HEK293T (cell line): ENCODE measurements around the gene MEGF8.

Experiments
- CTCF ChIA-PET: fragments of 350-600 bp; formaldehyde crosslinking; extraction: SDS; loops from one replicate; lab custom pipeline; 2021; ENCODE audit warnings: antibody characterized with exemption, inconsistent platforms; lab: Yijun Ruan, JAX
- POLR2A ChIA-PET: fragments of 350-600 bp; formaldehyde crosslinking; extraction: SDS; loops from one replicate; lab custom pipeline; 2020; ENCODE audit warnings: antibody characterized with exemption, inconsistent platforms; lab: Yijun Ruan, JAX
- DNase-seq: peaks from one replicate; pipeline ENCODE4 v3.0.0; 2012; ENCODE audit warnings: mixed read lengths; ENCODE audit errors: extremely low spot score
- ARNT ChIP-seq: fragments of 450-650 bp; IDR thresholded peaks from 2 replicates; pipeline ENCODE4 v1.6.1; 2017; ENCODE audit warnings: mild to moderate bottlenecking
- BHLHE40 ChIP-seq: fragments of 450-650 bp; IDR thresholded peaks from 2 replicates; pipeline ENCODE4 v1.6.1; 2016; ENCODE audit warnings: mild to moderate bottlenecking, moderate library complexity, borderline replicate concordance
- CTBP1 ChIP-seq: fragments of 450-650 bp; IDR thresholded peaks from 2 replicates; pipeline ENCODE4 v1.6.1; 2016; ENCODE audit warnings: borderline replicate concordance
- ELF4 ChIP-seq: fragments of 450-650 bp; IDR thresholded peaks from 2 replicates; pipeline ENCODE4 v1.6.1; 2017; ENCODE audit warnings: antibody characterized with exemption
- FOXA1 ChIP-seq: fragments of 450-650 bp; IDR thresholded peaks from 2 replicates; pipeline ENCODE4 v1.6.1; 2016; ENCODE audit warnings: mild to moderate bottlenecking
- FOXK2 ChIP-seq: fragments of 450-650 bp; IDR thresholded peaks from 2 replicates; pipeline ENCODE4 v1.6.1; 2016; ENCODE audit warnings: mild to moderate bottlenecking
- FOXM1 ChIP-seq: fragments of 450-650 bp; IDR thresholded peaks from 2 replicates; pipeline ENCODE4 v1.6.1; 2017; ENCODE audit warnings: mild to moderate bottlenecking, borderline replicate concordance
- HDGF ChIP-seq: fragments of 450-650 bp; IDR thresholded peaks from 2 replicates; pipeline ENCODE4 v1.6.1; 2017; ENCODE audit warnings: antibody characterized with exemption, borderline replicate concordance
- L3MBTL2 ChIP-seq: fragments of 450-650 bp; conservative IDR thresholded peaks from 2 replicates; pipeline ENCODE4 v1.6.1; 2016; ENCODE audit warnings: mild to moderate bottlenecking
- LEF1 ChIP-seq: fragments of 450-650 bp; IDR thresholded peaks from 2 replicates; pipeline ENCODE4 v1.6.1; 2017; ENCODE audit warnings: mild to moderate bottlenecking, borderline replicate concordance
- NFRKB ChIP-seq: fragments of 450-650 bp; IDR thresholded peaks from 2 replicates; pipeline ENCODE4 v1.6.1; 2016; ENCODE audit warnings: mild to moderate bottlenecking, moderate library complexity
- PKNOX1 ChIP-seq: fragments of 450-650 bp; IDR thresholded peaks from 2 replicates; pipeline ENCODE4 v1.6.1; 2016
- SP1 ChIP-seq: fragments of 450-650 bp; IDR thresholded peaks from 2 replicates; pipeline ENCODE4 v1.6.1; 2017
- SUZ12 ChIP-seq: fragments of 450-650 bp; IDR thresholded peaks from 2 replicates; pipeline ENCODE4 v1.6.1; 2016; ENCODE audit warnings: mild to moderate bottlenecking
- TARDBP ChIP-seq: fragments of 450-650 bp; IDR thresholded peaks from 2 replicates; pipeline ENCODE4 v1.6.1; 2016
- ZNF384 ChIP-seq: fragments of 450-650 bp; IDR thresholded peaks from 2 replicates; pipeline ENCODE4 v1.6.1; 2016

The MEGF8 gene

DNA sequence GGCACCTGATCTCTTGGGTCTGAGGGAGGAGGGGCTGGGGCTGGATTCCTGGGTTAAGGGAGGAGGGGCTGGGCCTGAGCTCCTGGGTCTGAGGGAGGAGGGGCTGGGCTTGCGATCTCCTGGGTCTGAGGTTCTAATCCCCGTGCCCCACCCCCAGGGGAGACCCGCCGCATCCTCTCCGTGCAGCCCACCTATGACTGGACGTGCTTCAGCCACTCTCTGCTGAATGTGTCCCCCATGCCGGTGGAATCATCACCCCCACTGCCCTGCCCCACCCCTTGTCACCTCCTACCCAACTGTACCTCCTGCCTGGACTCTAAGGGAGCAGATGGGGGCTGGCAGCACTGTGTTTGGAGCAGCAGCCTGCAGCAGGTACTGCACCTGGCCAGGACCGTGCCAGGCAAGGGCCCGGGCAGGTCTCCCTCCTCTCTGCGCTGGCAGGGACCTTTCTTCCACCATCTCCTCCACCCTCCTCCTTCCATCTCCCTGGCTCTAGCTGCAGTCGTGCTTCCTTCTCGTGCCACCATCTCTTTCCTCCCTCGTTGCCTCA lies 37.5 kb downstream of the MEGF8 start:
- ChIA-PET CTCF (no interaction called here), POLR2A (no interaction called here)
- no peak for TF ChIP-seq PKNOX1
- TF ChIP-seq ZNF384, result no peak
- TF ChIP-seq SP1, result no peak
- TF ChIP-seq HDGF, result no peak
- TF ChIP-seq L3MBTL2, result no peak
- no peak for TF ChIP-seq SUZ12
- no peak for TF ChIP-seq LEF1
- TF ChIP-seq ELF4, result no peak
- TF ChIP-seq NFRKB, result no peak
- no peak for TF ChIP-seq BHLHE40
- TF ChIP-seq FOXA1, result no peak
- TF ChIP-seq ARNT, result no peak
- no peak for TF ChIP-seq FOXM1
- no peak for TF ChIP-seq FOXK2
- no peak for TF ChIP-seq CTBP1
- no peak for TF ChIP-seq TARDBP
- DNase-seq, result no peak

- ChIA-PET POLR2A (no interaction called here), CTCF (no interaction called here)
- no peak for DNase-seq
- no peak for TF ChIP-seq FOXK2
- no peak for TF ChIP-seq PKNOX1
- no peak for TF ChIP-seq ZNF384
- TF ChIP-seq ELF4, result no peak
Observed at GRCh38 chr19:42363614-42364346, 38.3 kb downstream of the MEGF8 start.

DNA sequence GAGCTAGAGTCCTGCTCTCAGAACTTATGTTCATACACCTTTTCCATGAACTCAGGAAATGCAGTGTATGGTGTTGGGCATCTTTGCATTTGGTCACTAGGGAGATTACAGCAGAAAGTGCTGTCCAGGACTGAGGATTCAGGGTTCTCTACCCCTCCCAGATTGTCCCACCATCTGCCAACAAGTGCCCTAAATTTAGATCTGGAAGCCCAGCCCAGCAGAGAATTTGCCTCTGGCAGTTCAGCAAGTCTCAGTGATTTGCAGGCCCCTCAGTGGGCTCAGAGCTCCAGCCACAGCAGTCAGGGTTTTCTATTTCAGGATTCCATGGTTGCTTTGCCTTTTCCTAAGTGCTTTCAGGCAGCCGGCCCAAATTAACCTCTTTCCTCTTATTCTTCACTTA lies 41.2 kb downstream of the MEGF8 start:
- DNase-seq, result no peak
- ChIA-PET POLR2A (interaction anchor here (1.3 kb wide), 1 partner anchor 30 kb away, joined by 7 read pairs; no protein-coding TSS in a partner anchor), CTCF (no interaction called here)
- TF ChIP-seq HDGF, result no peak
- no peak for TF ChIP-seq FOXK2
- TF ChIP-seq FOXM1, result no peak
- TF ChIP-seq CTBP1, result no peak
- TF ChIP-seq ARNT, result no peak
- TF ChIP-seq L3MBTL2, result no peak
- no peak for TF ChIP-seq NFRKB
- TF ChIP-seq ELF4, result no peak
- TF ChIP-seq TARDBP, result no peak
- TF ChIP-seq LEF1, result no peak
- TF ChIP-seq BHLHE40, result no peak
- no peak for TF ChIP-seq SUZ12
- TF ChIP-seq FOXA1, result no peak
- TF ChIP-seq PKNOX1, result no peak
- TF ChIP-seq SP1, result no peak
- no peak for TF ChIP-seq ZNF384

DNA sequence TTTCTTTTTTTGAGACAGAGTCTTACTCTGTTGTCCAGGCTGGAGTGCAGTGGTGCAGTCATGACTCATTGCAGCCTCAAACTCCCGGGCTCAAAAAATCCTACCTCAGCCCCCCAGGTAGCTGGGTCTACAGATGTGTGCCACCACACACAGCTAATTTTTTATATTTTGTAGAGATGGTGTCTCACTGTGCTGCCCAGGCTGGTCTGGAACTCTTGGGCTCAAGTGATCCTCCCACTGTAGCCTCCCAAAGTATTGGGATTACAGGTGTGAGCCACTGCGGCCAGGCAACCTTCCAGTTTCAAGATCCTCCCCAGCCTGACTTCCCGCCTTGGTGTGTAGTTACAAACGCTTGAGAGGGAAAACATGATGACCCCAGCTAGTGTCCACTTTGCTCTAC lies 42.5 kb downstream of the MEGF8 start:
- ChIA-PET POLR2A (no interaction called here), CTCF (no interaction called here)
- no peak for DNase-seq
- TF ChIP-seq SUZ12, result no peak
- no peak for TF ChIP-seq FOXM1
- TF ChIP-seq ARNT, result no peak
- TF ChIP-seq HDGF, result no peak
- no peak for TF ChIP-seq BHLHE40
- TF ChIP-seq TARDBP, result no peak
- TF ChIP-seq ZNF384, result no peak
- no peak for TF ChIP-seq PKNOX1
- no peak for TF ChIP-seq L3MBTL2
- no peak for TF ChIP-seq SP1
- TF ChIP-seq FOXA1, result no peak
- TF ChIP-seq CTBP1, result no peak
- no peak for TF ChIP-seq LEF1
- TF ChIP-seq ELF4, result no peak
- TF ChIP-seq FOXK2, result no peak
- no peak for TF ChIP-seq NFRKB

GRCh38 chr19:42368360-42368759 lies 42.9 kb downstream of the MEGF8 start:
- TF ChIP-seq CTBP1, result no peak
- TF ChIP-seq FOXM1, result no peak
- no peak for TF ChIP-seq L3MBTL2
- no peak for TF ChIP-seq ARNT
- TF ChIP-seq HDGF, result no peak
- no peak for TF ChIP-seq BHLHE40
- no peak for TF ChIP-seq PKNOX1
- no peak for TF ChIP-seq LEF1
- no peak for TF ChIP-seq SP1
- TF ChIP-seq ZNF384, result no peak
- TF ChIP-seq SUZ12, result no peak
- no peak for TF ChIP-seq NFRKB
- no peak for TF ChIP-seq ELF4
- no peak for TF ChIP-seq FOXK2
- no peak for TF ChIP-seq FOXA1
- POLR2A ChIA-PET, result no interaction called here
- no peak for DNase-seq
- CTCF ChIA-PET, result no interaction called here
